HepG2 (cell line): ENCODE results near the gene SNAPIN. TPM values are rescaled to one million over a fixed set of nuclear protein-coding genes. Genes with fewer than 3 reads are reported as not detected.

Source experiments
- ATAC-seq: fragments of 200-7000 bp; cut with Tn5 transposase; 3 replicates; pipeline ENCODE4 v1.9.1; 2020; ENCODE audit warnings: mild to moderate bottlenecking, moderate library complexity
- BruUV-seq: library from RNA; stranded (reverse); fragments of 400-500 nt; replicated peaks from 2 replicates; lab custom pipeline; 2021; lab: Mats Ljungman, UMichigan
- CTCF ChIA-PET: fragments of 300-600 bp; formaldehyde crosslinking; extraction: SDS; loops from one replicate; lab custom pipeline; 2021; ENCODE audit warnings: low total read pairs, inconsistent platforms, low intra/inter-chr PET ratio; lab: Yijun Ruan, JAX
- POLR2A ChIA-PET: fragments of 350-600 bp; sonication (Branson Sonifier 250); formaldehyde crosslinking; loops from one replicate; lab custom pipeline; 2020; ENCODE audit warnings: antibody characterized with exemption, inconsistent platforms; lab: Yijun Ruan, JAX
- DNase-seq: peaks from one replicate; pipeline ENCODE4 v3.0.0-alpha.2; 2015; ENCODE audit warnings: low spot score
- FAIRE-seq: peaks from 3 replicates; lab custom pipeline; 2011; peaks lifted over from hg19 to GRCh38; lab: Jason Lieb, UNC
- H2AFZ ChIP-seq: one replicate; pipeline ENCODE4 v1.6.1; 2011; ENCODE audit warnings: low read length, inconsistent platforms
- H3K27ac ChIP-seq: fragments of 300-600 bp; 3 replicates; pipeline ENCODE4 v1.8.0; 2011; ENCODE audit warnings: mixed run types, mild to moderate bottlenecking, mixed read lengths, low read length, inconsistent platforms; ENCODE audit not compliant: insufficient read depth; ENCODE audit errors: extremely low read length
- H3K27me3 ChIP-seq, 2 experiments: fragments of 200-600 bp in 1 of 2; 2 replicates in 1 of 2; 3 replicates in 1 of 2; pipeline versions ENCODE4 v1.6.0 to v1.8.0; 2011; ENCODE audit warnings: low read length in 2 of 2, mild to moderate bottlenecking in 2 of 2, moderate library complexity in 2 of 2, inconsistent platforms in 1 of 2; ENCODE audit not compliant: insufficient read depth in 2 of 2, control insufficient read depth in 1 of 2
- H3K36me3 ChIP-seq, 2 experiments: fragments of 200-600 bp in 1 of 2; replicated peaks in 1 of 2; 2 replicates in 1 of 2; 3 replicates in 1 of 2; pipeline versions ENCODE4 v1.5.1 to v1.8.0; 2011; ENCODE audit warnings: low read length in 2 of 2, inconsistent platforms in 1 of 2; ENCODE audit not compliant: insufficient read depth in 2 of 2, control insufficient read depth in 1 of 2
- H3K4me1 ChIP-seq: 2 replicates; pipeline ENCODE4 v1.5.1; 2012; ENCODE audit warnings: low read length, inconsistent platforms; ENCODE audit not compliant: insufficient read depth
- H3K4me2 ChIP-seq: 2 replicates; pipeline ENCODE4 v1.6.0; 2011; ENCODE audit warnings: low read depth, low read length, inconsistent platforms
- H3K4me3 ChIP-seq, 3 experiments: fragments of 200-600 bp in 1 of 3; sonication (generic), shearing (Covaris generic) in 1 of 3; replicated peaks in 1 of 3; 2 replicates each; pipeline ENCODE4 v1.5.1; 2011 to 2016; ENCODE audit warnings: low read length in 3 of 3, inconsistent platforms in 2 of 3, low read depth in 2 of 3, mild to moderate bottlenecking in 2 of 3, control low read depth in 1 of 3, mixed read lengths in 1 of 3; ENCODE audit not compliant: insufficient read depth in 1 of 3
- H3K79me2 ChIP-seq: one replicate; pipeline ENCODE4 v1.6.1; 2011; ENCODE audit warnings: low read length, inconsistent platforms; ENCODE audit not compliant: insufficient read depth
- H3K9ac ChIP-seq: 2 replicates; pipeline ENCODE4 v1.6.0; 2011; ENCODE audit warnings: mild to moderate bottlenecking, low read depth, low read length, inconsistent platforms; ENCODE audit not compliant: insufficient read depth
- H3K9me3 ChIP-seq: 2 replicates; pipeline ENCODE4 v1.5.1; 2012; ENCODE audit warnings: mild to moderate bottlenecking, low read length
- H4K20me1 ChIP-seq: 2 replicates; pipeline ENCODE4 v1.6.0; 2011; ENCODE audit warnings: inconsistent platforms, mild to moderate bottlenecking, low read length, moderate library complexity; ENCODE audit not compliant: insufficient read depth
- FOXM1 ChIP-seq: sonication (generic); formaldehyde crosslinking; IDR thresholded peaks from 2 replicates; pipeline ENCODE4 v1.5.0; 2020; ENCODE audit warnings: missing genetic modification reagents
- HOXA3 ChIP-seq: sonication (generic); formaldehyde crosslinking; IDR thresholded peaks from 2 replicates; pipeline ENCODE4 v1.5.0; 2020; ENCODE audit warnings: missing genetic modification reagents
- IKZF1 ChIP-seq: fragments of 450-650 bp; IDR thresholded peaks from 2 replicates; pipeline ENCODE4 v1.7.1; 2016
- MLLT10 ChIP-seq: sonication (generic); formaldehyde crosslinking; IDR thresholded peaks from 2 replicates; pipeline ENCODE4 v1.4.0; 2020; ENCODE audit warnings: missing genetic modification reagents
- POLR2A ChIP-seq, 2 experiments: IDR thresholded peaks; 2 replicates each; pipeline ENCODE4 v1.6.1; 2011; ENCODE audit warnings: low read depth in 2 of 2, low read length in 2 of 2, mild to moderate bottlenecking in 1 of 2, moderate library complexity in 1 of 2; ENCODE audit not compliant: insufficient read depth in 1 of 2
- SP5 ChIP-seq: IDR thresholded peaks from 2 replicates; pipeline ENCODE4 v1.6.1; 2016; ENCODE audit warnings: low read depth, borderline replicate concordance
- ZFP36L2 ChIP-seq: sonication (generic); formaldehyde crosslinking; IDR thresholded peaks from 2 replicates; pipeline ENCODE4 v1.4.0; 2020; ENCODE audit warnings: missing genetic modification reagents
- ZMYM3 ChIP-seq: sonication (generic); formaldehyde crosslinking; IDR thresholded peaks from 2 replicates; pipeline ENCODE4 v1.5.1; 2020; ENCODE audit warnings: mild to moderate bottlenecking, missing genetic modification reagents
- ZNF253 ChIP-seq: sonication (generic); formaldehyde crosslinking; IDR thresholded peaks from 2 replicates; pipeline ENCODE4 v1.8.0; 2022; ENCODE audit warnings: mild to moderate bottlenecking, missing genetic modification reagents, borderline replicate concordance
- ZNF557 ChIP-seq: sonication (generic); formaldehyde crosslinking; IDR thresholded peaks from 2 replicates; pipeline ENCODE4 v1.4.0; 2020; ENCODE audit warnings: missing genetic modification reagents
- ZNF792 ChIP-seq: IDR thresholded peaks from 2 replicates; pipeline ENCODE4 v1.6.1; 2016
- ZNF883 ChIP-seq: sonication (generic); formaldehyde crosslinking; IDR thresholded peaks from 2 replicates; pipeline ENCODE4 v1.5.1; 2020; ENCODE audit warnings: mild to moderate bottlenecking, missing genetic modification reagents; ENCODE audit errors: not compliant biosample characterization
- WGBS: methylation state at CpG from one replicate; pipeline ENCODE4 v1.1.6; 2017; ENCODE audit warnings: low lambda C conversion rate; 5-methylcytosine and 5-hydroxymethylcytosine counted together
- in situ Hi-C: cut with HindIII; loops from 2 replicates; pipeline ENCODE4 v1.10.0; 2017; ENCODE audit warnings: low pct_unique_long_range_greater_than_20kb; ENCODE audit not compliant: extremely low pct_ligation_motif_present
- intact Hi-C: fragments of 100-400 bp; cut with micrococcal nuclease; formaldehyde crosslinking; loops from one replicate; pipeline ENCODE4 v1.10.0; 2022; ENCODE audit not compliant: unreplicated experiment
- polyA plus RNA-seq, 8 experiments: library from polyadenylated mRNA; depleted of rRNA in 3 of 8; stranded (reverse) in 7 of 8; unstranded in 1 of 8; fragments of >200 nt; fragmentation: Illumina TruSeq in 4 of 8; extraction: Trizol in 4 of 8; gene quantifications; 2 replicates each; pipeline versions ENCODE4 v1.2.1 to v1.2.3, GENCODE V29; 2011 to 2016; ENCODE audit warnings: low read depth in 4 of 8, missing spikeins in 1 of 8, mixed read lengths in 1 of 8; ENCODE audit not compliant: insufficient read depth in 1 of 8
- total RNA-seq, 5 experiments: library from RNA; depleted of rRNA; stranded (reverse); fragments of >200 nt; fragmentation: Illumina TruSeq; extraction: Trizol; gene quantifications; 2 replicates each; pipeline ENCODE4 v1.2.3, GENCODE V29; 2016; ENCODE audit warnings: low read depth in 1 of 5
- TF ChIP-seq, protein P1 (sequence below): sonication (generic); formaldehyde crosslinking; conservative IDR thresholded peaks from 2 replicates; pipeline ENCODE4 v1.4.0; 2020; ENCODE audit warnings: missing genetic modification reagents
- TF ChIP-seq, protein P2 (sequence below): sonication (generic); formaldehyde crosslinking; IDR thresholded peaks from 2 replicates; pipeline ENCODE4 v1.4.0; 2020; ENCODE audit warnings: missing genetic modification reagents
- TF ChIP-seq, protein P3 (sequence below), 2 experiments: sonication (generic) in 1 of 2; formaldehyde crosslinking in 1 of 2; IDR thresholded peaks; 2 replicates each; pipeline versions ENCODE4 v1.4.0 to v1.6.1; 2018 to 2020; ENCODE audit warnings: missing genetic modification reagents in 2 of 2, borderline replicate concordance in 1 of 2, low read depth in 1 of 2, mild to moderate bottlenecking in 1 of 2, missing biosample characterization in 1 of 2
- TF ChIP-seq, protein P4 (sequence below): sonication (generic); formaldehyde crosslinking; IDR thresholded peaks from 2 replicates; pipeline ENCODE4 v1.4.0; 2020; ENCODE audit warnings: missing genetic modification reagents, borderline replicate concordance

SNAPIN gene
- total and polyA plus RNA-seq, 2 of the 13 experiments (the other 11 are each of a cell fraction or from before 2014, with no cell fraction given), result 23.9 to 25.7 TPM

DNA sequence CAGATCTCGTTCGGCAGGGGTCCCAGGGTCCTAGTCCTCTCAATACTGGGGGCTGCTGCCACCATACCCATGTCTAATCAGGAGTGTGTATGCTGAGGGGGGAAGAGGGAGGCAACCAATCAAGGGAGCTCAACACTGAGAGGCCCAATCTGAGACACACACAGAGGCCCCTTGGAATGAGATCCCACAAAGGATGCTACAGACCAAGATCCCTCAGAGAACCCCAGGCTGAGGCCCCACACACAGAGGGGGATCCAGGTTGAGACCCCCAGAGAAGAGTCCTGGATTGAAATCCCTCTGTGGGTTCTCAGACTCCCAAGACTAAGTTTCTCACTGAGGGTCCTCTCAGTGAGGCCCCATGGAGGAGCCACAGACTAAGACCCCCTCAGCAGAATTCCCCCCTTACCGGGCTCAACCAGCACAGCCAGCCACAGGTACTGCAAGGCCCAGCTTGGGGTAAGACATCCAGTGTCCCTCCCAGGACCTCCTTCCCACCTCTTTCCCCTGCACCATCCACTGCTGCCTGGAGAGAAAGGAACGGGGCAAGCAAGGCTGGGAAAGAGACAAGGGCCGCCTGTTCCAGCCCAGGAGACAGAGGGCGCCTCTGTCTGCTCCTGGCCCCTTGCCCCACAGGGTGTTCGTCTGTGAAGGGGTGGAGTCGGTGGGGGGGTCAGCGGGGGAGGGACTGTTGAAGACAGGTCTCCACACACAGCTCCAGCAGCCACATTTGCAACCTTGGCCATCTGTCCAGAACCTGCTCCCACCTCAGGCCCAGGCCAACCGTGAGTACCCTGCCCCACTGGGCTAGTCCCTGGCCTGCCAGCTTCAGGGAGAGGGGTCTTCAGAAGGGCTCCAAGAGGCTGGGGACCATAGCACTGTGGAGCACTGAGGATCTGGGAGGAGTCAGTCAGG, 30.5 kb upstream of the SNAPIN start, which contains the start of gene S100A1:
Gene S100A1 (plus strand): TSS at position 720 of the 912 bp plus-strand sequence. CDS start 2,088 bp downstream, outside the sequence.
- ChIA-PET POLR2A (interaction anchor here (0.6 to 15.2 kb wide), 30 partner anchors 9 to 359 kb away, joined by 3 to 390 read pairs (median 6); partner anchors contain the start of genes INTS3, S100A14, S100A16 and S100A6), CTCF (interaction anchor here (1.4 to 2.0 kb wide), 3 partner anchors 55 to 118 kb away, joined by 5 to 18 read pairs (median 7); no protein-coding TSS in a partner anchor)
- Histone ChIP-seq H3K27me3 (no peaks in the 10 kb centered on the region), H3K4me2 (peak within 1 kb of the TSS; percentile 91), H3K36me3 (peaks cover 0 to 2% of the 10 kb centered on the region in 2 experiments; a peak in 2 of 5 replicates), H4K20me1 (no peaks in the 10 kb centered on the region), H3K79me2 (peaks cover 34% of the 10 kb centered on the region), H3K4me1 (peaks cover 63% of the 10 kb centered on the region), H3K9ac (peak within 1 kb of the TSS; percentile 78), H3K9me3 (no peaks in the 10 kb centered on the region), H3K4me3 (peak within 1 kb of the TSS; percentile 72 to 84 (median 74)), H2AFZ (peak within 1 kb of the TSS; percentile 63), H3K27ac (peak within 1 kb of the TSS; percentile 87)
- 4% methylated on average over 8 of the region's 10 CpGs for WGBS
- in situ Hi-C loops, result loop anchor here (5.0 kb wide), 2 partner anchors 56 to 121 kb away; no protein-coding TSS in a partner anchor
- peak; percentile 72 for DNase-seq
- no peak for FAIRE-seq
- intact Hi-C loops, result loop anchor here (1.0 to 5.0 kb wide), 3 partner anchors 19 to 116 kb away; no protein-coding TSS in a partner anchor
- no TSS peak for BruUV-seq
- peak; percentile 68 for ATAC-seq
- TF ChIP-seq MLLT10, result no peak
- TF ChIP-seq HOXA3, result no peak; the same call in 1 of the 2 replicates
- TF ChIP-seq, protein P1, sequence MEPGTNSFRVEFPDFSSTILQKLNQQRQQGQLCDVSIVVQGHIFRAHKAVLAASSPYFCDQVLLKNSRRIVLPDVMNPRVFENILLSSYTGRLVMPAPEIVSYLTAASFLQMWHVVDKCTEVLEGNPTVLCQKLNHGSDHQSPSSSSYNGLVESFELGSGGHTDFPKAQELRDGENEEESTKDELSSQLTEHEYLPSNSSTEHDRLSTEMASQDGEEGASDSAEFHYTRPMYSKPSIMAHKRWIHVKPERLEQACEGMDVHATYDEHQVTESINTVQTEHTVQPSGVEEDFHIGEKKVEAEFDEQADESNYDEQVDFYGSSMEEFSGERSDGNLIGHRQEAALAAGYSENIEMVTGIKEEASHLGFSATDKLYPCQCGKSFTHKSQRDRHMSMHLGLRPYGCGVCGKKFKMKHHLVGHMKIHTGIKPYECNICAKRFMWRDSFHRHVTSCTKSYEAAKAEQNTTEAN (CRISPR knock-in tag), result no peak
- TF ChIP-seq ZNF883 (CRISPR knock-in tag), result no peak
- TF ChIP-seq ZFP36L2, result no peak
- TF ChIP-seq, protein P2, sequence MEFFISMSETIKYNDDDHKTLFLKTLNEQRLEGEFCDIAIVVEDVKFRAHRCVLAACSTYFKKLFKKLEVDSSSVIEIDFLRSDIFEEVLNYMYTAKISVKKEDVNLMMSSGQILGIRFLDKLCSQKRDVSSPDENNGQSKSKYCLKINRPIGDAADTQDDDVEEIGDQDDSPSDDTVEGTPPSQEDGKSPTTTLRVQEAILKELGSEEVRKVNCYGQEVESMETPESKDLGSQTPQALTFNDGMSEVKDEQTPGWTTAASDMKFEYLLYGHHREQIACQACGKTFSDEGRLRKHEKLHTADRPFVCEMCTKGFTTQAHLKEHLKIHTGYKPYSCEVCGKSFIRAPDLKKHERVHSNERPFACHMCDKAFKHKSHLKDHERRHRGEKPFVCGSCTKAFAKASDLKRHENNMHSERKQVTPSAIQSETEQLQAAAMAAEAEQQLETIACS (CRISPR knock-in tag), result no peak
- no peak for TF ChIP-seq FOXM1
- TF ChIP-seq ZNF792, result no peak
- TF ChIP-seq ZMYM3 (CRISPR knock-in tag), result no peak
- peak; percentile 59; the same call in 1 of the 2 replicates for TF ChIP-seq SP5
- no peak for TF ChIP-seq ZNF253 (CRISPR knock-in tag)
- TF ChIP-seq POLR2A (IDR thresholded peaks at IDR 0.05; ENCODE audit: insufficient read depth in 1 of 2, low read depth in 2 of 2, low read length in 2 of 2), result peak; percentile 64 to 85
- TF ChIP-seq, protein P3, sequence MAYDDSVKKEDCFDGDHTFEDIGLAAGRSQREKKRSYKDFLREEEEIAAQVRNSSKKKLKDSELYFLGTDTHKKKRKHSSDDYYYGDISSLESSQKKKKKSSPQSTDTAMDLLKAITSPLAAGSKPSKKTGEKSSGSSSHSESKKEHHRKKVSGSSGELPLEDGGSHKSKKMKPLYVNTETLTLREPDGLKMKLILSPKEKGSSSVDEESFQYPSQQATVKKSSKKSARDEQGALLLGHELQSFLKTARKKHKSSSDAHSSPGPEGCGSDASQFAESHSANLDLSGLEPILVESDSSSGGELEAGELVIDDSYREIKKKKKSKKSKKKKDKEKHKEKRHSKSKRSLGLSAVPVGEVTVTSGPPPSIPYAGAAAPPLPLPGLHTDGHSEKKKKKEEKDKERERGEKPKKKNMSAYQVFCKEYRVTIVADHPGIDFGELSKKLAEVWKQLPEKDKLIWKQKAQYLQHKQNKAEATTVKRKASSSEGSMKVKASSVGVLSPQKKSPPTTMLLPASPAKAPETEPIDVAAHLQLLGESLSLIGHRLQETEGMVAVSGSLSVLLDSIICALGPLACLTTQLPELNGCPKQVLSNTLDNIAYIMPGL (CRISPR knock-in tag; IDR thresholded peaks at IDR 0.05; ENCODE audit: borderline replicate concordance in 1 of 2, low read depth in 1 of 2), result peak in 1 of 2 experiments; percentile 49; a peak in 3 of 4 replicates
- TF ChIP-seq IKZF1, result no peak
- no peak for TF ChIP-seq ZNF557 (CRISPR knock-in tag)
- TF ChIP-seq, protein P4, sequence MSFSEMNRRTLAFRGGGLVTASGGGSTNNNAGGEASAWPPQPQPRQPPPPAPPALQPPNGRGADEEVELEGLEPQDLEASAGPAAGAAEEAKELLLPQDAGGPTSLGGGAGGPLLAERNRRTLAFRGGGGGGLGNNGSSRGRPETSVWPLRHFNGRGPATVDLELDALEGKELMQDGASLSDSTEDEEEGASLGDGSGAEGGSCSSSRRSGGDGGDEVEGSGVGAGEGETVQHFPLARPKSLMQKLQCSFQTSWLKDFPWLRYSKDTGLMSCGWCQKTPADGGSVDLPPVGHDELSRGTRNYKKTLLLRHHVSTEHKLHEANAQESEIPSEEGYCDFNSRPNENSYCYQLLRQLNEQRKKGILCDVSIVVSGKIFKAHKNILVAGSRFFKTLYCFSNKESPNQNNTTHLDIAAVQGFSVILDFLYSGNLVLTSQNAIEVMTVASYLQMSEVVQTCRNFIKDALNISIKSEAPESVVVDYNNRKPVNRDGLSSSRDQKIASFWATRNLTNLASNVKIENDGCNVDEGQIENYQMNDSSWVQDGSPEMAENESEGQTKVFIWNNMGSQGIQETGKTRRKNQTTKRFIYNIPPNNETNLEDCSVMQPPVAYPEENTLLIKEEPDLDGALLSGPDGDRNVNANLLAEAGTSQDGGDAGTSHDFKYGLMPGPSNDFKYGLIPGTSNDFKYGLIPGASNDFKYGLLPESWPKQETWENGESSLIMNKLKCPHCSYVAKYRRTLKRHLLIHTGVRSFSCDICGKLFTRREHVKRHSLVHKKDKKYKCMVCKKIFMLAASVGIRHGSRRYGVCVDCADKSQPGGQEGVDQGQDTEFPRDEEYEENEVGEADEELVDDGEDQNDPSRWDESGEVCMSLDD, result no peak
